ENCODE measurements around the gene EBLN2. TPM values are rescaled to one million over a fixed set of nuclear protein-coding genes. Genes with fewer than 3 reads are reported as not detected.

EBLN2 gene
- total RNA-seq, 1 experiment from 2014 or later: 6.9 TPM

DNA sequence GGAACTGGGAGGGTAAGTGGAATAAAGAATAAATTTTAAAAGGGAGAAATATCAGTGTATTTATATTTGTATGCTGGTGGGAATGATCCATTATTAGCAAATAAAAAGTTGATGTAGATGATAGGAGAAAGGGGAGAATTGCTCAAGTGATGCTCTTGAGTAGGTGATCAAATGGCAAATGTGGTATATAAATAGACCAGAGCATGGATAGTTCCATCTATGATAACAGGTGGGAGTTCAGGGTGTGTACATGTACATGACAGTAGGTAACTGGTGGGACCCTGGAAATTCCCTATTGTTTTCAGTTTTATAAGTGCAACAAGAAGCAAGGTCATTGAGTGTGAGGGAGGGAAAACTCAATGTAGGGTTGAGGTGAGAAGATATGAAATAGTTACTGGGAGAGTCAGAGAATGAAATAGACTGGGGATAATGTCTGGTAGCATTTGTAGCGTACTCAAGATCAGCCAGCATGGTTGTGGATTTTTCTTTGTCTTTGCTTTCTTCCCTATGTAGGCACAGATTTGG is 31.3 kb upstream of the EBLN2 start:
- Histone ChIP-seq H3K27me3 (replicated peaks; ENCODE audit: control insufficient read depth, insufficient read depth, low read length) (no peaks in the 10 kb centered on the region), H3K4me1 (peaks cover 12% of the 10 kb centered on the region), H3K36me3 (ENCODE audit: control insufficient read depth, insufficient read depth, low read length) (no peaks in the 10 kb centered on the region; the same call in 1 of the 2 replicates), H3K4me3 (ENCODE audit: low read depth, low read length) (no peak overlapping the region), H3K9me3 (no peaks in the 10 kb centered on the region)
- Mint-ChIP-seq H3K4me3 (ENCODE audit: unreplicated experiment) (no peak overlapping the region), H3K27me3 (ENCODE audit: insufficient read depth, unreplicated experiment) (no peaks in the 10 kb centered on the region), H3K4me1 (ENCODE audit: low read depth, unreplicated experiment) (peaks cover 16% of the 10 kb centered on the region), H3K27ac (ENCODE audit: unreplicated experiment) (no peak overlapping the region), H3K9me3 (ENCODE audit: unreplicated experiment) (no peaks in the 10 kb centered on the region), H3K36me3 (ENCODE audit: insufficient read depth, unreplicated experiment) (peaks cover 33% of the 10 kb centered on the region)
- intact Hi-C loops (cut with micrococcal nuclease; ENCODE audit: unreplicated experiment): no loop called here
- no peak for TF ChIP-seq CTCF (IDR thresholded peaks at IDR 0.05; ENCODE audit: insufficient read depth in 1 of 2, low read depth in 1 of 2, low read length in 1 of 2, severe bottlenecking in 1 of 2, unreplicated experiment in 1 of 2)
- POLR2A ChIA-PET: no interaction called here
- no peak for DNase-seq
- no TSS peak for BruUV-seq (replicated peaks)
- CTCF ChIA-PET: no interaction called here

DNA sequence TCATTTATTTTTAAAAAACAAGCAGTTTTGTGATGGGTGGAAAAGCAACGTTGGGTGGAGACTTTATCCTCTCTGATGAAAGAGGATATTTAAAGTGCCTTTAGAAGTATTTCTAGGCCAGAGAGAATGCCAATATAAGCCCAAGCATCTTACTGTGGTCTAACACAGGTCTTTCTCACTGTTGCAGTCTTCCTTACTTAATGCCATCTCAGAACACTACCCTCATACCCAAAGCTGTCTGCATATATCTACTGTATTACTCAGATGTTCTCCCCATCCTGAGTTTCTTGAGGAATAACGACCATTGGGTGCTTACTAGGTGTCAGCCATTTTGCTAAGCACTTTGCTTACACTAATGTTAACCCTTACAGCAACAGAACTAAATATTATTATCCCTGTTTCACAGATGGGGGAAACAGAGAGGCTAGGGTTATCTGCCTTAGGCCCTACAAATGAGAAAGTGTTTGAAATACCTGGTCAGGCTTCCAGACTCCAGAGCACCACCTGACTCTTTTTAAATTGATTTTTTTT is 29.8 kb upstream of the EBLN2 start:
- Histone ChIP-seq H3K4me1 (peaks cover 8% of the 10 kb centered on the region), H3K9me3 (no peaks in the 10 kb centered on the region), H3K36me3 (ENCODE audit: control insufficient read depth, insufficient read depth, low read length) (no peaks in the 10 kb centered on the region; the same call in 1 of the 2 replicates), H3K4me3 (ENCODE audit: low read depth, low read length) (no peak overlapping the region), H3K27me3 (replicated peaks; ENCODE audit: control insufficient read depth, insufficient read depth, low read length) (no peaks in the 10 kb centered on the region)
- BruUV-seq (replicated peaks): no TSS peak
- Mint-ChIP-seq H3K27me3 (ENCODE audit: insufficient read depth, unreplicated experiment) (no peaks in the 10 kb centered on the region), H3K9me3 (ENCODE audit: unreplicated experiment) (no peaks in the 10 kb centered on the region), H3K36me3 (ENCODE audit: insufficient read depth, unreplicated experiment) (peaks cover 36% of the 10 kb centered on the region), H3K27ac (ENCODE audit: unreplicated experiment) (no peak overlapping the region), H3K4me1 (ENCODE audit: low read depth, unreplicated experiment) (peaks cover 17% of the 10 kb centered on the region), H3K4me3 (ENCODE audit: unreplicated experiment) (no peak overlapping the region)
- no peak for TF ChIP-seq CTCF (IDR thresholded peaks at IDR 0.05; ENCODE audit: insufficient read depth in 1 of 2, low read depth in 1 of 2, low read length in 1 of 2, severe bottlenecking in 1 of 2, unreplicated experiment in 1 of 2)
- ChIA-PET CTCF (no interaction called here), POLR2A (no interaction called here)
- DNase-seq: no peak
- intact Hi-C loops (cut with micrococcal nuclease; ENCODE audit: unreplicated experiment): no loop called here

DNA sequence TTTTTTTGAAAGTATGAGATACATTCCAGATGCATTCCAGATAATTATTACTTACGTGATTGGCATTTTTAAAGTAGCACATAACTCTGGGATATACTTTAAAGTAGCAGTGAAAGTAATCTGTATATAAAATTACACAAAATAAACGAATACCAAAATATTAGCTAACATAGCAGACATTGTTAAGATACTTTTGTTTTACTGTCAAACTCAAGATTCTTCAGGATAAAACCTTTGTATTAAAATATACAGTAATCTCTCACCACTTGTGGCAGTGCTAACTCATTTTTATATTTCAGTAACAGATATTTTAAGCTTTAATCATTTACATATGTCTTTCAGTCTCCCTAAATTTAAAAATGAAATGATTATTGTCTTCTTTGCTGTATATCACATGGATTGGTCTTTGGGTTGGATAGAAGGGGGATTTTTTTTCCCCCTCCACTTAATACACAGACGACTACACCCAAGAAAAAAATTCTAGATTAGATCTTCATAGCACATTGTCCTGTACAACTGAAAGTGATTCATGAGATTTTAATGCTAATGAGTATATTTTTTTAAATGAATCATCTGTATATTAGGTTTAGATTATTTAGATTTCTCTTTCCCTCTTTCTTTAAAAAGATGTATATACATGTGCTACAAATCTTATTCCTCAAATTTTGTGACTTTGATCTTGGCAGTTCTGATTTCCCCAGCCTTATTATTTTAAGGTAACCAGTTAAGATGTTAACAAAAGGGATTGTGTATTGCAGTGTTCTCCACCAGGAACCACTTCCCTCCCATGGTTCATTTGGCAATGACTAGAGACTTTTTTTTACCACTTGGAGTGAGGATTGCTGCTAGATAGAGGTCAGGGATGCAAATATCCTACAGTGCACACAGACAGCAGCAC is 24.5 kb upstream of the EBLN2 start:
- Histone ChIP-seq H3K36me3 (ENCODE audit: control insufficient read depth, insufficient read depth, low read length) (no peaks in the 10 kb centered on the region), H3K9me3 (no peaks in the 10 kb centered on the region), H3K27me3 (replicated peaks; ENCODE audit: control insufficient read depth, insufficient read depth, low read length) (no peaks in the 10 kb centered on the region), H3K4me1 (peaks cover 4% of the 10 kb centered on the region; the same call in 1 of the 2 replicates), H3K4me3 (ENCODE audit: low read depth, low read length) (no peak overlapping the region)
- no peak for DNase-seq
- Mint-ChIP-seq H3K27me3 (ENCODE audit: insufficient read depth, unreplicated experiment) (no peaks in the 10 kb centered on the region), H3K27ac (ENCODE audit: unreplicated experiment) (no peak overlapping the region), H3K4me3 (ENCODE audit: unreplicated experiment) (no peak overlapping the region), H3K9me3 (ENCODE audit: unreplicated experiment) (no peaks in the 10 kb centered on the region), H3K4me1 (ENCODE audit: low read depth, unreplicated experiment) (peaks cover 16% of the 10 kb centered on the region), H3K36me3 (ENCODE audit: insufficient read depth, unreplicated experiment) (peaks cover 23% of the 10 kb centered on the region)
- ChIA-PET CTCF (no interaction called here), POLR2A (no interaction called here)
- TF ChIP-seq CTCF (IDR thresholded peaks at IDR 0.05; ENCODE audit: insufficient read depth in 1 of 2, low read depth in 1 of 2, low read length in 1 of 2, severe bottlenecking in 1 of 2, unreplicated experiment in 1 of 2): no peak
- intact Hi-C loops (cut with micrococcal nuclease; ENCODE audit: unreplicated experiment): no loop called here
- no TSS peak for BruUV-seq (replicated peaks)

Data from Caco-2 (cell line).